ENCODE data around the gene FAXDC2. TPM values are rescaled to one million over a fixed set of nuclear protein-coding genes. Genes with fewer than 3 reads are reported as not detected.
A peak's percentile ranks its signal among the peaks of the same experiment; 100 is the strongest.
"Not testable (repeated sequence)": the region's sequence is repeated elsewhere in the genome, so short reads cannot be mapped to it uniquely, and the experiment has no call there.

The FAXDC2 gene
- total RNA-seq, 1 donor from 2014 or later = 13.2 TPM

DNA sequence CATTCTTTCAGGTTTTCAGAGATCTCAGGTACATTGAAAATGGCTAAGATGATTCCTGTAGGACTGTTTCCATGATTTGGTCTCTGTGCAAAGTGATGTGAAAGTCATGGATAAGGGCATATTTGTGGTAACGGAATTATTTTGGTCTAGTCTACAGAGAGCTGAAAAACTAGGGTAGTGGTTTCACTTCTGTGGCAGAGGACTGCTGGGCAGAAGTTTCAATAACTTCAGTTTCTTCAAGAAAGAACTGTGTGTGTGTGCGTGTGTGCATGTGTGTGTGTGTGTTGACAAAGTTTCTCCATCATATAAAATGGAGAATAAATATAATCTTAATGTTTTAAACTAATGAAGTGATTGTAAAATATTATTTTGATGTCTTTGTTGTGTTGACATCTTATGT lies 12.4 kb upstream of the FAXDC2 start:
- DNase-seq (ENCODE audit: low spot score) = no peak

DNA sequence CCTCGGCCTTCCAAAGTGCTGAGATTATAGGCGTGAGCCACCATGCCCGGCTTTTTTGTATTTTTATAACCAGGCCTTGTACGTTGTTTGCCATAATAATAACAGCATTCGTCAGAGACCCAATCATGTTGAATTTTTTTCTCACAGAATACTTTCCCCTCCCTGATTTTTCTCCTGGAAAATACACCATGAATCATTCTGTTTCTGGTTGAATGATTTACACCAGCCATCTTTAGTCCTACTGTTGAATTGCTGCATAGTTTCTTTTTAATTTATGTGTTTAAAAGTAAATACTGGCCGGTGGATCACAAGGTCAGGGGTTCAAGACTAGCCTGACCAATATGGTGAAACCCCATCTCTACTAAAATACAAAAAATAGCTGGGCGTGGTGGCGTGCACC lies 11.5 kb upstream of the FAXDC2 start:
- DNase-seq (ENCODE audit: low spot score) = no peak

GRCh38 chr5:154860765-154861164 lies 10.4 kb upstream of the FAXDC2 start:
- DNase-seq (ENCODE audit: low spot score) = no peak

DNA sequence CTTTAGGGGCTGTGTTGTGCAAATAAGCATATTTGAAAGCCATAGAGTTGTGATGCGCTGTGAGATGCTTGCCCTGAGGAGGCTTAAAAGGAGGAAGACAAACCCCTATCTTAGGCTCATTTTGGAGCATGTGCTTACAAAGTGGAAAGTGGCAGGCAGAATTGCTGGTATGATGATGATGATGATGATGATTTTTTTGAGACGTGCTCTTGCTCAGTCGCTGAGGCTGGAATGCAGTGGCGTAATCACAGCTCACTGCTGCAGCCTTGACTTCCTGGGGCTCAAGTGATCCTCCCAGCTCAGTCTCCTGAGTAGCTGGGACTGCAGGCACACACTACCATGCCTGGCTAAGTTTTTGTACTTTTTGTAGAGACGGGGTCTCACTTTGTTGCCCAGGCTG lies 9.7 kb upstream of the FAXDC2 start:
- no peak for DNase-seq (ENCODE audit: low spot score)

DNA sequence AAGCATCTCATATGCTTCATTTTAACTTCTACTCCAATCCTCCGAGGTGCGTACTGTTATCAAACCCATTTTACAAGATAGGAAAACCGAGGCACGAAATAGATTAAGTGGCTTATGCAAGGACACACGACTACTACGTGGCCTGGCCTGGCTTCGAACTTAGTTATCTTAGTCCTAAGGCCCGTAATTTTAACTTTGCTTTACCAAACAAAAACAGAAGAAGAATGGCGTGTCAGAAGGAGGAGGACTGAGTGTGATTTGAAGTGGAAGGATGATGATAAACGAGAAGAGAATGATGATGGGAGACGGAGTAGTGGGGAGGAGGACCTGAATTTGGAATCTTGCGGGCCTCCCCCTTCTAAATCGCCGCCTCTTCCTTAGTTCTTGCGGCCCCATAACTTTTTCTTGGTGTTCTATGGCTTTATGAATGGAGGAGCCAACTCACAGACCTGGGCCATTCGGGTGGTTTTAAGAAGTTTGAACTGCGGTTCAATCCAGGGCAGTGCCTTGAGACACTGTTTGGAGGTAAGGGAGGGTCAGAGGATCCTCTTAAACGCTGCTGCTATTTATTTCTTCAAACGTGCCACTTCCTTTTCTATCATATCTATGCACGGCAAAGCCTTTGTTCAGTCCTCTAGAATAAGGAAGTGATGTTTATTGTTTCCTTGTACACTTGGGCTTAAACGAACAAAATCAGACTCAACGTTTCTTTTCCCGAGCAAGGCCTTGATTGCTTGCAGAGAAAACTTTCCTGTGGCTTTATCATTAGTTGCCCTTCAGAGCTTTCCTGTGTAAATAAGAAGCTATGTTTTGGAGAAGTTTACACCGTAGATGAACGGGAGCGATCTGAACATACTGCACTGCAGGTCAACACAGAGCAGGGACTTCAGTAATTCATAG lies 8.8 kb upstream of the FAXDC2 start:
- no peak for DNase-seq (ENCODE audit: low spot score)

DNA sequence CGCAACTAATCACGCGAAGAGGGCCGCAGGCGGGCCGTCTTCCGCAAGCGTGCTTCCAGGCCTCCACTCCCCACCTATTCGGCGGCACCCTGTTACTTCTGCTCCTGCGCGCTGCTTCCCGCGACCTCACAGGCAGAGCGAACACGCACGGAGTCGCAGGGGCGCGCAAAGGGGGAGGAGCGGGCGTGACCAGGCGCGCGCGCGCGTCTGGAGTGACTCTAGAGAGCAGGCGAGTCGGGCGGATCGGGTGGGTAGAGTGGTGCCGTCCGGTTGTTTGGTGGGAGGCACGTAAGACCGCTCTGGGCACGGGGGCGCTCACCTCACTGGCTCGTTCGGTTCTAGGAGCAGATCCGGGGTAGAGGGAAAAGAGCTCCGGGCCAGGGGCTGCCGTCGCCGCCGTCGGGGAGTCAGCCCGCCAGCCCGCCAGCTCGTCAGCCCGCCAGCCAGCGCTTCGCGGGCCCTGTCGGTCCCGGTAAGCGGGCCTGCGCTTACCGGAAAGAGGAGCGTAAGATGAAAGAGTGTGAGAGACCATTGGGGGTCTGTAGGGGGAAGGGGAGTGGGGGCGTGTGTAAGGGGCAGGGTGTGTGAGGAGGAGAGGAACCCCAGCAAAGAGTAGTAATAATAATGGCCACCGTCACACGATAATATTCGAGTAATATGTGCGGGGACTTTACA lies 8.0 kb upstream of the FAXDC2 start, which contains the start of gene CNOT8:
Gene CNOT8, plus strand, starts transcription at position 331 of the 675 bp plus-strand sequence. CDS start 4,652 bp downstream, outside the sequence.
- peak; percentile 100 for DNase-seq (ENCODE audit: low spot score)

- peak; percentile 96 for DNase-seq (ENCODE audit: low spot score)
These were observed 7.3 kb upstream of the FAXDC2 start for GRCh38 chr5:154857530-154858296.

DNA sequence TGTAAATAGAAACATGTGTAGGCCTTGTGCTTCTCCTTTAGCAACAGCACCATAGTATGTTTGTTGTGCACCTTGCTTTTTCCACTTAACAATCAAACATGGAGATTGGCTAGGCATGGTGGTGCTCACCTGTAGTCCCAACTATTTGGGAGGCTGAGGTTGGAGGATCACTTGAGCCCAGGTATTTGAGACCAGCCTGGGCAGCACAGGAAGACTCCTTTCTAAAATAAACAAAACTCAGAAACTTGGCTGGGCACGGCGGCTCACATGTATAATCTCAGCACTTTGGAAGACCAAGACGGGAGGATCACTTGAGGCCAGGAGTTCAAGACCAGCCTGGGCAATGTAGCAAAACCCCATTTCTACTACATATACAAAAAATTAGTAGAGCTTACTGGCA lies 948 bp upstream of the FAXDC2 start:
- no peak for DNase-seq (ENCODE audit: low spot score)

DNA sequence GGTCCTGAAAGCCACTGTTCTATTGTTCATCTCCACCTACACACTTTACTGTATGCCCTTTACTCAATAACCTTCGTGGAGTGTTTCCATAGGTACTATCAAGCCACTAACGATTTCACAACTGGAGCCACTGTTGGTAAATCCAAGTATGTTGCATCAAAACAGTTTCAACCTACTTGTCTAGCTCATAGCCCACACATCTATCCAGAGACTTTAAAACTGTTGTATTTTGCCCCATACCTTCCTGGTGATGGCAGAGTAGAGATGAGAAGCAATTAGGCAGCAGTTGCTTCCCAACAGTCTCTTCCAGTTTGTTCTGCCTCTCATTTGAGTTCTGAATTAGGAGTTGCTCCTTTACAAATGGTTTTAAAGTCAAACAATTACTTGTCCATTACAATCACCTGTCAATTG lies 607 bp downstream of the FAXDC2 start:
- DNase-seq (ENCODE audit: low spot score) = no peak

GRCh38 chr5:154849264-154849785 lies 1.1 kb downstream of the FAXDC2 start:
- no peak for DNase-seq (ENCODE audit: low spot score)

- no peak for DNase-seq (ENCODE audit: low spot score)
These were observed 5.6 kb downstream of the FAXDC2 start for GRCh38 chr5:154844809-154845208.

DNA sequence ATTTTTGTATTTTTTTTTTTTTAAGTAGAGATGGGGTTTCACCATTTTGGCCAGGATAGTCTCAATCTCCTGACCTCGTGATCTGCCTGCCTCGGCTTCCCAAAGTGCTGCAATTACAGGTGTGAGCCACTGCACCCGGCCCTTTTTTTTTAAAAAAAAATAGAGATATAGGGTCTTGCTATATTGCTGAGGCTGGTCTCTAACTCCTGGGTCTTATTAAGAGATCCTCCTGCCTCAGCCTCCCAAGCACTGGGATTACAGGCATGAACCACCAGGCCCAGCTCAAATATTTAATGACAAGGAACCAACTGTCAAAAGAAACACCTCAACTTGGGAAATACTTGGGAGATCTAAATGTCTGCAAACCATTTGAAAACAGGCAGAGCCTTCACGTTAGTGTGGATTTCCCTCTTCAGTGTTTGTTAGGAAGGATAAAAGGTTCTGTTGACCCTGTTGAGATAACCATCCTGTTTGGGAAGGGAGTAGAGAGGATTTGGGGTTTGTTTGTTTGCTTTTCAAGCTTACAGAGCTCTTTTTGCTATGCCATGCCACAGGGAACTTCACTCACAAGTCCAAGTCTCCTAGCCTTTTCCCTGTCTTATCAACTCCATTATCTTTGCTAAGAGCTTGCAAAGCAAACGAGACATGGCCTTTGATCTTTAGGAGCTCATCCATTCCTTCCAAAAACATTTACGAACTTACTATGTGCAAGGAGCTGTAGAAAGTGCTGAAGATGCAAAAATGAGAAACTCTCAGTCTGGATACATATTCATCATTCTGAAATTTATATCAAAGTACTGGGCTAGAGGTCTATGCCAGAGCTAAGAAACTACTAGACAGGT lies 7.5 kb downstream of the FAXDC2 start:
- no peak for DNase-seq (ENCODE audit: low spot score)

DNA sequence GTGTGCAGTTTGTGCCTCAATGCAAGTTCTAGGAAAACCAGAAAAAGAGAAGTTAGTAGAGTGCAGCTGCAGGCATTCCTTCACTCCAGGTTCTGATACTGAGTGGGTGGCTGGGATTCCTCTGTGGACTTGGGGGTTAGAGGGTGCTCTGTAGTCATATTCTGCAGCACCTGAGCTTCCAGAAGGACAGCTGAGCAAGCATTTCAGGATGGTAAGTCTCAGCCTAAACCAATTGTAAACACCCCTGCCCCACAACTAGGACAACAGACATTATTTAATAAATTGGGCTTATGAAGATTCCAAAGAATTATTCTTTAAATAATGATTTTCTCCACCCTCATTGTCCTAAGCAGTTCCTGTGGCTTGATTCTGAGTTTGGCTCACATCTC lies 9.1 kb downstream of the FAXDC2 start:
- DNase-seq (ENCODE audit: low spot score) = no peak

- no peak for DNase-seq (ENCODE audit: low spot score)
These were observed 9.7 kb downstream of the FAXDC2 start for GRCh38 chr5:154840435-154841272.

GRCh38 chr5:154837009-154837901 lies 13.1 kb downstream of the FAXDC2 start:
- DNase-seq (ENCODE audit: low spot score) = no peak

DNA sequence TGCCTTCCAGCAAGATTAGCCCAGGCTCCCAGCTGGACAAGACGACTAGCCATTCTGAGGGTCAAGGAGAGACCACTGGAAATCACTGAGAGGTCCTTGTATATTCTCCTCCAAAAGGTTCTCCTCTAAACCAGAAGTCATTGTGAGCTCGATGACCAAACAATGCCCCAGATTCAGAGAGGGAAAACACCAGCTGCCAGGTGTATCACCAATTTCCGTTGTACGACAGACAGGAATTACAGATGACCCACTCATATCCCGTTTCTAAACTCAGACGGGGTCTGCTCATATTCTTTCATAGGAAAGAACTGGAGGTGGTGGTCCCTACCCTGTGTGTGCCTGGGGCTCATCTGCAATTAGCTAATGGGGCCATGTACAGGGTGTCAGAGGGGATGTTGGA lies 14.2 kb downstream of the FAXDC2 start:
- DNase-seq (ENCODE audit: low spot score) = no peak

DNA sequence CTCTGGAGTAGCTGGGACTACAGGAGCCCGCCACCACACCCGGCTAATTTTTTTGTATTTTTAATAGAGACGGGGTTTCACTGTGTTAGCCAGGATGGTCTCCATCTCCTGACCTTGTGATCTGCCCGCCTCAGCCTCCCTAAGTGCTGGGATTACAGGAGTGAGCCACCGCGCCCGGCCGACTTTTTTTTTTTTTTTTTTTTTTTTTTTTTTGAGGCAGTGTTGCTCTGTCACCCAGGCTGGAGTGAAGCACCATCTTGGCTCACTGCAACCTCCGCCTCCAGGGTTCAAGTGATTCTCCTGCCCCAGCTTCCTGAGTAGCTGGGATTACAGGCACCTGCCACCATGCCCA lies 14.7 kb downstream of the FAXDC2 start:
- not testable (repeated sequence) for DNase-seq (ENCODE audit: low spot score)

- DNase-seq (ENCODE audit: low spot score) = no peak
These were observed 16.4 kb downstream of the FAXDC2 start for GRCh38 chr5:154834053-154834452.

- not testable (repeated sequence) for DNase-seq (ENCODE audit: low spot score)
These were observed 17.6 kb downstream of the FAXDC2 start for GRCh38 chr5:154832804-154833203.

All from mesenteric fat pad (tissue), 1 donor.